Iris pigment epithelial cell (primary cell): ENCODE data around the gene SSC4D.
A peak's percentile ranks its signal among the peaks of the same experiment; 100 is the strongest.

Source experiments
- DNase-seq: peaks from one replicate; pipeline ENCODE4 v3.0.0-alpha.2; 2011; ENCODE audit warnings: low read depth

SSC4D gene

DNA sequence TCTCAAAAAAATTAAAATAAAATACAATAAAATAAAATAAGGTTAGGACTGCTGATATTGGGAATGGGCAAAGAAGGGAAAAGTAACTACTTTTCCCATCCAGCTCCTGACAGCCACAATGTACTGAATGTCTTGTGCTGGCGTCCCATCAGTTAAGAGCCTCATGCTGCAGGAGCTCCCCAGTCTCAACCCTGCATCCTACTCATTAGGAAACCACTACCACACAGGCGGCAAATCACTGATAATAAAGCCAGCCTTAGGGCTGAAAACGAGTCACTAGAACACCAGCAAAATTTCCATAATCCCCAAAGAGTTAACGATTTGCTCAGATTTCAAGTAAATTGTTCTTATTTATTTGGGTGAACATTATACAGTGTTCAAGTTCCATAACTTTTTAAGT is 55.0 kb downstream of the SSC4D start:
- DNase-seq, result no peak

GRCh38 chr7:76353744-76354143 is 55.8 kb downstream of the SSC4D start:
- DNase-seq, result no peak

- peak; percentile 29 for DNase-seq
These were observed 57.3 kb downstream of the SSC4D start for GRCh38 chr7:76352193-76352592.

DNA sequence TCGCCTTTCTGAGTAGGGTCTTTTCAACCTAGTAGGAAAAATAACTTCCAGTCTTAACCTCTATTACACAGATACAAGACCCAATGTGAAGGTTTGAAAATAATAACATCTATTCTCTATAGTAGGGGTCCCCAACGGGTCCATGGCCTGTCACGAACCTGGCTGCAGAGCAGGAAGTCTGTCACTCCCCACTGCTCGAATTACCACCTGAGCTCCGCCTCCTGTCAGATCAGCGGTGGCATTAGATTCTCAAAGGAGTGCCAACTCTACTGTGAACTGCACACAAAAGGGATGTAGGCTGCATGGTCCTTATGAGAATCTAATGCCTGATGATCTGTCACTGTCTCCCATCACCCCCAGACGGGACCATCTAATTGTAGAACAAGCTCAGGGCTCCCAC is 58.1 kb downstream of the SSC4D start:
- DNase-seq, result no peak

DNA sequence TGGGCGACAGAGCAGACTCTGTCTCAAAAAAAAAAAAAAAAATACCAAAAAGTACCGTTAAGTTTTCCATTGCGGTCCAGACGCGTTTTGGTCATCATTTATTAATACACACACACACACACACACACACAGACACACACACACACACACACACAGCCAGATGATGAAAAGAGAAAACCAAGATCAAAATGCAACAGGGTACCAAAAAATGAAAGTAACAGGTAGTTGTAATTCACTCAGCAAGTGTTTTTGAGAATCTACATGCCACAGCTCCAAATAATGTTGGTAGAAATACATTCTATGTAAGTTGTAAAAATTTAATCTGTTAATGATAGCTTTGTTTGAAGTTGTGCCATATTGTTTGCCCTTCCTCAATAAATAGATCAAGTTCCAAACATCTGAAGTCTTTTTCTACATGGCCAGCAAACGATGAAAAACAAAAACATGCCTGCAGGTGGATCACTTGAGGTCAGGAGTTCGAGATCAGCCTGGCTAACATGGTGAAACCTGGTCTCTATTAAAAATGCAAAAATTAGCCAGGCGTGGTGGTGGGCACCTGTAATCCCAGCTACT is 60.1 kb downstream of the SSC4D start:
- no peak for DNase-seq

GRCh38 chr7:76347710-76348109 is 61.8 kb downstream of the SSC4D start:
- DNase-seq, result no peak

GRCh38 chr7:76346778-76347177 is 62.7 kb downstream of the SSC4D start:
- DNase-seq, result peak; percentile 67

GRCh38 chr7:76346097-76346496 is 63.4 kb downstream of the SSC4D start:
- DNase-seq, result no peak

DNA sequence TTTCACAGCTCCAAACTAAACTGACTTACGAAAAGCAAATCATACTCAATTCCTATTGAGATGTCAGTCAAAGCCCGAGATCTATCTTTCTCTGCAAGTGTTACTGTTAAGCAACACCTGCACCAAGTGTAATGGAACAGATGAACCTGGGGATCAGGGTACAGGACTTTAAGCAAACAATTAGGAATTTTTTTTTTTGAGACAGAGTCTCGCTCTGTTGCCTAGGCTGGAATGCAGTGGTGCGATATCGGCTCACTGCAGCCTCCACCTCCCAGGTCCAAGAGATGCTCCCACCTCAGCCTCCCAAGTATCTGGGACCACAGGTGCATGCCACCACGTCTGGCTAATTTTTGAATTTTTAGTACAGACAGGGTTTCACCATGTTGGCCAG is 65.6 kb downstream of the SSC4D start:
- no peak for DNase-seq

- peak; percentile 42 for DNase-seq
These were observed 66.1 kb downstream of the SSC4D start for GRCh38 chr7:76343294-76343930.

DNA sequence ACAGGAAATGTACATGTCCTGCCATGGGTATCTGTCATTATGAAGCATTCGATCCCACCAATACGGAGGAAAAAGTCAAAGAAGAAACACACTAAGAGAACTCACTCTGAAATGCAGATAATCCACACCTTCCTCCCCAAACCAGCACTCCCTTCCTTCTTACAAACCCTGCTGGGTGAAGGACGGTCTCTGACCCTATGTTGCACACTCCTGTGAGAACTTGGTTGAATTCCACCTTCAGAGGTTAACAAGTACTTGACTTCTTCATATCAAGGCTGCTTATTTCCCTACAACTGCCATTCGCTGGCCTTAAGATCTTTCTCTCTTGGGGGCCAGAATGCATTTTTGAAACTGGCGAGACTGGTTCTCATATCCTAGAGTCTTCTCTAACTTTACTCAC is 67.3 kb downstream of the SSC4D start:
- no peak for DNase-seq

DNA sequence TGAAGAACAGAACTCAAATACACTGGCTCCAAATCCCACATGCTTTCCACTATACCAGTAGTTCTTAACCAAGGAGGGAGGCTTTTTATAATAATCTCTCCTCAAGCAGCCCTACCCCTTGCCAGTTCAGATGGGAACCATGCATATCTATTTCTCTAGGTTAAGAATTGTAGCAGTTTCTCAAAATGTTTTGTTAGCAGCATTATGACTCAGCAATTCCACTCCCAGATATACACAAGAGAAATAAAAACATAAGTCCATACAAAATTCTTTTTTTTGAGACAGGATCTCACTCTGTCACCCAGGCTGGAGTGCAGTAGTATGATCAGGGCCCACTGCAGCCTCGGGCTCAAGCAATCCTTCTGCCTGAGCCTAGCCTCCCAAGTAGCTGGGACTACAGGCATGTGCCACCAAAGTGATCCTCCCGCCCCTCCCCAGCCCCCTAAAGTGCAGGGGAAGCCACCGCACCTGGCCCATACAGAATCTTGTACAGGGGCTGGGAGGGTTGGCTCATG is 68.8 kb downstream of the SSC4D start:
- peak; percentile 91 for DNase-seq
